Ovary (tissue), 9 donors: ENCODE measurements around the gene TRANK1. TPM values are rescaled to one million over a fixed set of nuclear protein-coding genes. Genes with fewer than 3 reads are reported as not detected.

ENCODE experiments used
- DNase-seq, 5 donors: peaks; one replicate each; pipeline ENCODE4 v3.0.0-alpha.2; 2019 to 2020
- H3K27ac ChIP-seq, 2 donors: fragments of 200-600 bp; one replicate each; pipeline versions ENCODE4 v1.5.1 to v1.8.0; 2019 to 2022
- H3K27me3 ChIP-seq: fragments of 200-600 bp; one replicate; pipeline ENCODE4 v1.8.0; 2022
- H3K36me3 ChIP-seq: fragments of 200-600 bp; sonication (generic); one replicate; pipeline ENCODE4 v1.5.1; 2019
- H3K4me1 ChIP-seq: one replicate; pipeline ENCODE4 v1.8.1; 2013; ENCODE audit warnings: mild to moderate bottlenecking, moderate library complexity; ENCODE audit not compliant: insufficient read depth
- H3K4me3 ChIP-seq: fragments of 200-600 bp; sonication (generic); one replicate; pipeline ENCODE4 v1.5.1; 2017
- H3K9me3 ChIP-seq, 2 donors: fragments of 200-600 bp in 1 of 2; sonication (generic) in 1 of 2; one replicate each; pipeline versions ENCODE4 v1.5.1 to v1.8.1; 2013 to 2019; ENCODE audit warnings: mild to moderate bottlenecking in 1 of 2, moderate library complexity in 1 of 2
- CTCF ChIP-seq, 3 donors: fragments of 450-650 bp in 2 of 3; fragments of 200-600 bp in 1 of 3; IDR thresholded peaks; one replicate each; pipeline versions ENCODE4 v1.5.1 to v1.8.0; 2016 to 2022; ENCODE audit warnings: antibody characterized with exemption in 3 of 3, mild to moderate bottlenecking in 1 of 3
- EP300 ChIP-seq: sonication (generic); formaldehyde crosslinking; IDR thresholded peaks from one replicate; pipeline ENCODE4 v1.6.1; 2017; ENCODE audit warnings: antibody characterized with exemption
- POLR2A ChIP-seq: fragments of 450-650 bp; IDR thresholded peaks from one replicate; pipeline ENCODE4 v1.6.1; 2017; ENCODE audit warnings: antibody characterized with exemption, mild to moderate bottlenecking, moderate library complexity
- WGBS, 3 donors: extraction: QIAGEN DNeasy Blood & Tissue Kit in 1 of 3; methylation state at CpG; one replicate each; pipeline versions ENCODE4 v1.1.5 to v1.1.7; 2013 to 2017; 5-methylcytosine and 5-hydroxymethylcytosine counted together
- intact Hi-C, 4 donors: fragments of 100-400 bp; cut with DNase I; formaldehyde crosslinking; loops; one replicate each; pipeline versions ENCODE4 v1.11.0 to v1.15.1; 2022 to 2023
- polyA plus RNA-seq, 2 donors: library from polyadenylated mRNA; stranded (reverse); fragments of 200-250 nt in 1 of 2; fragments of 350-450 nt in 1 of 2; fragmentation: Illumina TruSeq in 1 of 2; extraction: RNeasy Lipid Tissue Mini Kit (QIAGEN cat#74804) in 1 of 2; gene quantifications; one replicate each; pipeline ENCODE4 v1.2.3, GENCODE V29; 2013 to 2014
- total RNA-seq, 7 donors: library from RNA; depleted of rRNA in 2 of 7; stranded (reverse); fragments of >200 nt in 2 of 7; fragmentation: NEBNext Ultra II Directional in 3 of 7; extraction: Animal tissue kit (Norgen Biotek cat#: 25700) in 3 of 7; gene quantifications; one replicate each; pipeline versions ENCODE4 v1.1.0 to v1.2.4, GENCODE V29; 2016 to 2023
- donor health status: DM: no; HTN: no; CAD: no; lungs with moderate emphysema.
- donor health status: DM: no; HTN: no; CAD: no.
- donor health status: Bipolar disorder and iron deficiency.
- donor health status: DM: yes; HTN: yes; CAD: no.
- donor health status: DM: no; HTN: no; CAD: no.
- donor health status: DM: yes; HTN: yes; CAD: no.

The TRANK1 gene
- total and polyA plus RNA-seq, 9 donors: 10.7 to 42.4 (median 24.6) TPM

GRCh38 chr3:36812240-36812639 lies 132.6 kb downstream of the TRANK1 start:
- intact Hi-C loops: no loop called here
- Histone ChIP-seq H3K4me3 (no peak overlapping the region), H3K27ac (no peak overlapping the region), H3K27me3 (no peaks in the 10 kb centered on the region), H3K4me1 (no peaks in the 10 kb centered on the region), H3K9me3 (no peaks in the 10 kb centered on the region), H3K36me3 (no peaks in the 10 kb centered on the region)
- DNase-seq: no peak
- 78 to 95% (median 95%) methylated on average over 1 of the region's 1 CpG for WGBS, 3 donors
- TF ChIP-seq EP300 (no peak), POLR2A (no peak), CTCF (IDR thresholded peaks at IDR 0.05) (no peak)

GRCh38 chr3:36811768-36812167 lies 133.1 kb downstream of the TRANK1 start:
- TF ChIP-seq POLR2A (no peak), CTCF (IDR thresholded peaks at IDR 0.05) (no peak), EP300 (no peak)
- Histone ChIP-seq H3K27ac (no peak overlapping the region), H3K4me3 (no peak overlapping the region), H3K9me3 (no peaks in the 10 kb centered on the region), H3K4me1 (no peaks in the 10 kb centered on the region), H3K27me3 (no peaks in the 10 kb centered on the region), H3K36me3 (no peaks in the 10 kb centered on the region)
- no peak for DNase-seq
- whole genome bisulfite sequencing, 3 donors: 91 to 93% (median 93%) methylated on average over 2 of the region's 2 CpGs
- intact Hi-C loops: no loop called here

- DNase-seq: no peak
- H3K27ac ChIP-seq: no peak overlapping the region
- no peaks in the 10 kb centered on the region for H3K27me3 ChIP-seq
- no peaks in the 10 kb centered on the region for H3K9me3 ChIP-seq
- intact Hi-C loops: no loop called here
- no peak overlapping the region for H3K4me3 ChIP-seq
- WGBS, 3 donors: 91 to 98% (median 92%) methylated on average over 2 of the region's 2 CpGs
- TF ChIP-seq EP300: no peak
- TF ChIP-seq POLR2A: no peak
- no peak for TF ChIP-seq CTCF (IDR thresholded peaks at IDR 0.05)
- H3K4me1 ChIP-seq: no peaks in the 10 kb centered on the region
- H3K36me3 ChIP-seq: no peaks in the 10 kb centered on the region
Observed at GRCh38 chr3:36804295-36805055, 140.4 kb downstream of the TRANK1 start.

- Histone ChIP-seq H3K9me3 (no peaks in the 10 kb centered on the region), H3K4me3 (no peak overlapping the region), H3K4me1 (no peaks in the 10 kb centered on the region), H3K27ac (no peak overlapping the region), H3K27me3 (no peaks in the 10 kb centered on the region), H3K36me3 (no peaks in the 10 kb centered on the region)
- no peak for DNase-seq
- WGBS, 3 donors: 94 to 96% (median 96%) methylated on average over 5 of the region's 5 CpGs
- TF ChIP-seq POLR2A (no peak), CTCF (IDR thresholded peaks at IDR 0.05) (no peak), EP300 (no peak)
- intact Hi-C loops: no loop called here
Observed at GRCh38 chr3:36803091-36803791, 141.6 kb downstream of the TRANK1 start.
